Naive thymus-derived CD4-positive, alpha-beta T cell (primary cell): ENCODE results near the gene IL4R. TPM values are rescaled to one million over a fixed set of nuclear protein-coding genes. Genes with fewer than 3 reads are reported as not detected.
A peak's percentile ranks its signal among the peaks of the same experiment; 100 is the strongest.

Source experiments
- ATAC-seq: fragments of 150-1000 bp; cut with Tn5 transposase; 2 replicates; pipeline ENCODE4 v1.10.0; 2021; ENCODE audit warnings: mild to moderate bottlenecking, moderate library complexity
- CTCF ChIA-PET: fragments of 350-600 bp; sonication (Branson Sonifier 250); formaldehyde crosslinking; loops from one replicate; lab custom pipeline; 2021; ENCODE audit warnings: antibody characterized with exemption; lab: Charles Lee
- POLR2A ChIA-PET: fragments of 350-600 bp; sonication (Branson Sonifier 250); formaldehyde crosslinking; loops from one replicate; lab custom pipeline; 2021; ENCODE audit warnings: antibody characterized with exemption, inconsistent platforms; lab: Charles Lee
- DNase-seq, 9 donors: peaks; one replicate each; pipeline versions ENCODE4 v3.0.0 to v3.0.0-alpha.2; 2020 to 2022; ENCODE audit warnings: mixed read lengths in 1 of 9
- H3K27ac ChIP-seq: one replicate; pipeline ENCODE4 v1.7.0; 2013; ENCODE audit warnings: mild to moderate bottlenecking, low read depth, low read length, moderate library complexity
- H3K27me3 ChIP-seq, 2 donors: one replicate each; pipeline ENCODE4 v1.7.0; 2013; ENCODE audit warnings: low read length in 2 of 2, mild to moderate bottlenecking in 2 of 2, moderate library complexity in 2 of 2; ENCODE audit not compliant: control insufficient read depth in 2 of 2, insufficient read depth in 2 of 2
- H3K36me3 ChIP-seq, 3 experiments: 1 replicate in 2 of 3; 2 replicates in 1 of 3; pipeline ENCODE4 v1.7.0; 2013; ENCODE audit warnings: low read length in 3 of 3, mild to moderate bottlenecking in 3 of 3, moderate library complexity in 1 of 3; ENCODE audit not compliant: insufficient read depth in 3 of 3, control insufficient read depth in 2 of 3
- H3K4me1 ChIP-seq, 2 donors: one replicate each; pipeline ENCODE4 v1.7.0; 2013; ENCODE audit warnings: low read length in 2 of 2, mild to moderate bottlenecking in 2 of 2, moderate library complexity in 1 of 2; ENCODE audit not compliant: control insufficient read depth in 2 of 2, insufficient read depth in 2 of 2
- H3K4me3 ChIP-seq: 2 replicates; pipeline ENCODE4 v1.7.0; 2013; ENCODE audit warnings: mild to moderate bottlenecking, low read length
- H3K9me3 ChIP-seq, 3 experiments: 1 replicate in 2 of 3; 2 replicates in 1 of 3; pipeline ENCODE4 v1.7.0; 2013; ENCODE audit warnings: low read length in 3 of 3; ENCODE audit not compliant: control insufficient read depth in 2 of 3
- H3K27ac Mint-ChIP-seq, 9 donors: one replicate each; pipeline ENCODE4 v1.8.0; 2020 to 2022; ENCODE audit warnings: mixed read lengths in 9 of 9, mild to moderate bottlenecking in 8 of 9, moderate library complexity in 5 of 9, inconsistent platforms in 2 of 9
- H3K27me3 Mint-ChIP-seq, 5 donors: one replicate each; pipeline ENCODE4 v1.8.0; 2021 to 2022; ENCODE audit warnings: mixed read lengths in 5 of 5, mild to moderate bottlenecking in 1 of 5
- H3K36me3 Mint-ChIP-seq, 5 donors: one replicate each; pipeline ENCODE4 v1.8.0; 2020 to 2022; ENCODE audit warnings: mixed read lengths in 5 of 5, mild to moderate bottlenecking in 3 of 5, inconsistent platforms in 1 of 5
- H3K4me1 Mint-ChIP-seq, 7 donors: one replicate each; pipeline ENCODE4 v1.8.0; 2020 to 2022; ENCODE audit warnings: mixed read lengths in 7 of 7, mild to moderate bottlenecking in 3 of 7, inconsistent platforms in 1 of 7
- H3K4me3 Mint-ChIP-seq, 10 donors: one replicate each; pipeline ENCODE4 v1.8.0; 2020 to 2022; ENCODE audit warnings: mild to moderate bottlenecking in 10 of 10, mixed read lengths in 10 of 10, moderate library complexity in 6 of 10, inconsistent platforms in 2 of 10
- H3K9me3 Mint-ChIP-seq, 11 donors: one replicate each; pipeline ENCODE4 v1.8.0; 2020 to 2022; ENCODE audit warnings: mixed read lengths in 11 of 11, mild to moderate bottlenecking in 4 of 11, inconsistent platforms in 1 of 11, moderate library complexity in 1 of 11
- intact Hi-C, 2 donors: fragments of 100-400 bp; cut with micrococcal nuclease; formaldehyde crosslinking; loops; one replicate each; pipeline ENCODE4 v1.15.1; 2023
- polyA plus RNA-seq, 2 donors: library from polyadenylated mRNA; unstranded; fragments of 300-500 nt; fragmentation: Illumina TruSeq; gene quantifications; one replicate each; pipeline ENCODE4 v1.2.3, GENCODE V29; 2021
- total RNA-seq, 6 experiments: library from RNA in 5 of 6; stranded (reverse) in 5 of 6; gene quantifications; 1 replicate in 5 of 6; 2 replicates in 1 of 6; pipeline ENCODE4 v1.2.3 and lab custom pipeline; 2021 to 2026

Gene IL4R
- total and polyA plus RNA-seq, 7 experiments from 2014 or later, result 99.8 to 498 (median 176) TPM

DNA sequence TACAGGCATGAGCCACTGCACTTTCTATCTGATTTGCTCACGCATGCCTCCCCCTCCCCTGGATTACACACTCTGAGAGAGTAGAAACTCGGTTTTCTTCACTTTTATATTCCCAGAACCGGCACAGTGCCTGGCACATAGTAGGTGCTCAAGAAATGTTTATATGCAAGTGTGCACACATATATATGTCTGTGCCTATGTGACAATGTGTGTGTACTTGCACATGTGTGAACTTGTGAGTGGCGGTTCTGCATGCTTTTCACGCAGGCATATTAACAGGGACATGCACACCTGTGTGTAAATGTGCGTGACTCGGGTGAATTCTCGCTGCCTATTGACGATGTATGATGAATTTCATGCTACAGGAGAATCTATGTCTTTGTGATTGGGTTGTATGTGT, 66.1 kb downstream of the IL4R start:
- peak overlapping the region in 2 of 10 donors; percentile 11 to 70 for H3K4me3 Mint-ChIP-seq
- intact Hi-C loops, result no loop called here
- H3K36me3 ChIP-seq, result no peaks in the 10 kb centered on the region
- peak overlapping the region in 7 of 9 donors; percentile 1 to 82 (median 41) for H3K27ac Mint-ChIP-seq
- DNase-seq (no peak), ATAC-seq (no peak)
- H3K36me3 Mint-ChIP-seq, result peaks cover 0 to 25% (median 4%) of the 10 kb centered on the region in 5 donors
- peaks cover 34 to 65% (median 51%) of the 10 kb centered on the region in 7 donors for H3K4me1 Mint-ChIP-seq
- no peaks in the 10 kb centered on the region for H3K27me3 Mint-ChIP-seq
- peaks cover 0 to 15% (median 5%) of the 10 kb centered on the region in 11 donors for H3K9me3 Mint-ChIP-seq
- peaks cover 0 to 6% (median 0%) of the 10 kb centered on the region in 3 experiments for H3K9me3 ChIP-seq
- H3K27me3 ChIP-seq, result no peaks in the 10 kb centered on the region
- H3K27ac ChIP-seq, result no peak overlapping the region
- no peak overlapping the region for H3K4me3 ChIP-seq
- POLR2A ChIA-PET, result interaction anchor here (3.3 kb wide), 1 partner anchor 21 kb away, joined by 24 read pairs; the partner anchor contains the start of gene IL21R
- H3K4me1 ChIP-seq, result peaks cover 14 to 30% of the 10 kb centered on the region in 2 donors
- CTCF ChIA-PET, result interaction anchor here (0.7 to 4.3 kb wide), 2 partner anchors 12 to 130 kb away, joined by 3 to 17 read pairs; no protein-coding TSS in a partner anchor

DNA sequence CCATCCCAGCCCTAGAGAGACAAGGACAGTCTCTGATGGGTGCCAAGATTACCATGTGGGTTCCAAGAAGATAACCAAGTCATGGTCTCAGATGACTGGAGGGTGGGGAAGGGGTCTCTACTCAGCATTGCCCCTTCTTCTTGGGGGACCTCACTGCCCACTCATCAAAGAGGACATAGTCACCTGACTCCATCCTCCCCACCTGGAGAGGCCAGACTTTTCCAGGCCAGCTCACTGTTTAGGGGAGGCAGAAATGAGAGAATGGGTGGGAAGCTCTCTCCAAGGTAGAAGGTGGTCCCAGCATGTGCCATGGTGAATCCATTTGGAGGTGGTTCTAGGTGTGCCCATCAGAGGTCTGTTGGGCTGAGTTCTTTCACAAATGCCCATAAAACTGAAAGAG, 67.5 kb downstream of the IL4R start:
- no peak overlapping the region for H3K4me3 ChIP-seq
- H3K27ac ChIP-seq, result no peak overlapping the region
- ATAC-seq (no peak), DNase-seq (peak in 1 of 9 donors; percentile 10)
- peak overlapping the region in 2 of 9 donors; percentile 56 to 82 for H3K27ac Mint-ChIP-seq
- intact Hi-C loops, result no loop called here
- peaks cover 0 to 28% (median 4%) of the 10 kb centered on the region in 5 donors for H3K36me3 Mint-ChIP-seq
- CTCF ChIA-PET, result interaction anchor here (1.3 kb wide), 1 partner anchor 10 kb away, joined by 4 read pairs; no protein-coding TSS in a partner anchor
- POLR2A ChIA-PET, result interaction anchor here (1.3 kb wide), 1 partner anchor 9 kb away, joined by 5 read pairs; no protein-coding TSS in a partner anchor
- no peaks in the 10 kb centered on the region for H3K27me3 Mint-ChIP-seq
- peaks cover 0 to 17% (median 5%) of the 10 kb centered on the region in 11 donors for H3K9me3 Mint-ChIP-seq
- H3K4me3 Mint-ChIP-seq, result no peak overlapping the region
- H3K9me3 ChIP-seq, result peaks cover 0 to 6% (median 0%) of the 10 kb centered on the region in 3 experiments
- peaks cover 34 to 63% (median 50%) of the 10 kb centered on the region in 7 donors for H3K4me1 Mint-ChIP-seq
- peaks cover 14 to 26% of the 10 kb centered on the region in 2 donors for H3K4me1 ChIP-seq
- no peaks in the 10 kb centered on the region for H3K27me3 ChIP-seq
- no peaks in the 10 kb centered on the region for H3K36me3 ChIP-seq

DNA sequence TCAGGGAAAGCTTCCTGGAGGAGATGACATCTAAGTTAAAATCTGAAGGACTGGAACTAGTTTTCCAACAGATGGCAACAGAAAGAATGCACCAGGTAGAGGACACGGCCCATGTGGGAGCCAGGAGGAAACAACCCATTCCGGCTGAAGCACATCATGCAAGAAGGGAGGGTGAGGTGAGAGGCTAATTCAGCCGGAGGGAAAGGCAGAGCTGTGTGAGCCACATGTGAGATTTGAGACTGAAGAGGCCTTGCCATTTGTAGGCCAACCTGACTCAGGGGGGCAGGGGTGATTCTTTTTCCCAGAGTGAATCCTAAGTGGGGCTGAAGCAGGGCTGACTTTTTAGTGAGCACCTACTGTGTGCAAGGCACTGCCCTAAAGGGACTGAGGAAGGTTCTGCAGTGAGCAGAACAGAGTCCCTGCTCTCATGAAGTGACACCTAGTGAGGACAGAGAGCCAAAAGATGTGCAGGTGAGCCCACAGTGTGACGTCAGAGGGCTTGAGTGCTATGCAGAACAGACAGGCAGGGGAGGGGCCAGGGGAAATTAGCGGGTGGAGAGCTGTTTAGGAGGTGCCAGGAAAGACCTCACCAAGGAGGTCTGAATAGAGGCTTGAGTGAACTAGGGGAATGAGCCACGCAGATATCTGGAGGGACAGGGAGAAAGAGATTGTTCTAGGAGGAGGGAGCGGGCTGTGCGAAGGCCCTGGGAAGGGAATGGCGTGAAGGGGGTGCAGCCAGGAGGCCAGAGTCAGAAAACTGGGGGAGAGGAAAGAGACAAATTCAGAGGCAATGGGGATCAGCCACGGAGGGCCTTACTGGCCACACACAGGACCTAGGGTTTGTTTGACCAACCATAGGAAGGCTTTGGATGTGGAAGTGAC, 68.4 kb downstream of the IL4R start:
- H3K4me3 Mint-ChIP-seq, result no peak overlapping the region
- peaks cover 0 to 22% (median 5%) of the 10 kb centered on the region in 11 donors for H3K9me3 Mint-ChIP-seq
- no peak overlapping the region for H3K4me3 ChIP-seq
- H3K27me3 Mint-ChIP-seq, result no peaks in the 10 kb centered on the region
- no peaks in the 10 kb centered on the region for H3K36me3 ChIP-seq
- ChIA-PET POLR2A (interaction anchor here (1.3 kb wide), 1 partner anchor 10 kb away, joined by 5 read pairs; no protein-coding TSS in a partner anchor), CTCF (interaction anchor here (1.3 kb wide), 1 partner anchor 9 kb away, joined by 4 read pairs; no protein-coding TSS in a partner anchor)
- H3K36me3 Mint-ChIP-seq, result peaks cover 0 to 36% (median 4%) of the 10 kb centered on the region in 5 donors
- DNase-seq, result peak in 1 of 9 donors; percentile 16
- ATAC-seq, result no peak
- peaks cover 32 to 54% (median 46%) of the 10 kb centered on the region in 7 donors for H3K4me1 Mint-ChIP-seq
- intact Hi-C loops, result no loop called here
- H3K27me3 ChIP-seq, result no peaks in the 10 kb centered on the region
- peak overlapping the region in 7 of 9 donors; percentile 2 to 82 (median 10) for H3K27ac Mint-ChIP-seq
- H3K4me1 ChIP-seq, result peaks cover 11 to 21% of the 10 kb centered on the region in 2 donors
- peaks cover 0 to 6% (median 0%) of the 10 kb centered on the region in 3 experiments for H3K9me3 ChIP-seq
- no peak overlapping the region for H3K27ac ChIP-seq

DNA sequence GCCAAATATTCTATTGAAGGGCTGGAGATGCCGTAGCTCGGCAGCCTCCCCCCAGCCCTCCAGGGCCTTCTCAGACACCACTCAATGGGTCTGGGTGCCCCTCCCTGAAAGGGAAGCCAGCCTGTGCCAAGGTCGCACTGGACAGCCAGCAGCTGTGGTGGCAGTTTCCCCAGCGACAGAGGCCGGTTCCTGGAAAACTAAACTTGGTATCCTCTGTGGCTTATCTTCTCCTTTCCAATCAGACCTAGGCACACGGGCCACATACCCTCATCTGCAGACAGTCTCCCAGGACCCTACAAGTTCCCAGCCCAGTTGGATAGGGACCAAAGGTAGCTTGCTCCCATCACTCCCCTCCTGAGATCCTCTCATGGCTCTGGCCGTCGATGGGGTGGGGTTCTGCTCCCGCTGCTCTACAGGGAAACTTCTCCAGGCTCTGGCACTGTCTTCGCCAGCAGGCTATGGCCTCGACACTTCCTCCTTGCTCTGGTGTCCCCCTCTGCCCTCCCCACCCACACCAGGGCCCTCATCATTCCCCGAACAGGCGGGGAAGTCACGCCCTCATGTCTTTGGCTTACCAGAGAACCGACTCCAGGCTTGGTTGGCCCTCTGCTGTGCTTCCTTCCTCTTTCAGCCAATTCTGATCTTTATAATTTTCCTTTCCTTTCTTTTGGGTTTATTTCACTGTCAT, 69.9 kb downstream of the IL4R start:
- peaks cover 0 to 36% (median 4%) of the 10 kb centered on the region in 5 donors for H3K36me3 Mint-ChIP-seq
- intact Hi-C loops, result no loop called here
- Histone ChIP-seq H3K4me1 (peaks cover 0 to 6% of the 10 kb centered on the region in 2 donors), H3K27ac (no peak overlapping the region), H3K27me3 (no peaks in the 10 kb centered on the region), H3K36me3 (no peaks in the 10 kb centered on the region), H3K9me3 (peaks cover 0 to 6% (median 0%) of the 10 kb centered on the region in 3 experiments), H3K4me3 (no peak overlapping the region)
- ATAC-seq, result peak; percentile 77
- CTCF ChIA-PET, result interaction anchor here (0.7 kb wide), 1 partner anchor 15 kb away, joined by 3 read pairs; no protein-coding TSS in a partner anchor
- H3K4me3 Mint-ChIP-seq, result no peak overlapping the region
- POLR2A ChIA-PET, result interaction anchor here (1.1 kb wide), 1 partner anchor 16 kb away, joined by 3 read pairs; no protein-coding TSS in a partner anchor
- H3K27me3 Mint-ChIP-seq, result no peaks in the 10 kb centered on the region
- H3K9me3 Mint-ChIP-seq, result peaks cover 0 to 22% (median 5%) of the 10 kb centered on the region in 11 donors
- peak in 1 of 9 donors; percentile 10 for DNase-seq
- H3K27ac Mint-ChIP-seq, result peak overlapping the region in 3 of 9 donors; percentile 53 to 78 (median 56)
- H3K4me1 Mint-ChIP-seq, result peaks cover 18 to 39% (median 35%) of the 10 kb centered on the region in 7 donors

DNA sequence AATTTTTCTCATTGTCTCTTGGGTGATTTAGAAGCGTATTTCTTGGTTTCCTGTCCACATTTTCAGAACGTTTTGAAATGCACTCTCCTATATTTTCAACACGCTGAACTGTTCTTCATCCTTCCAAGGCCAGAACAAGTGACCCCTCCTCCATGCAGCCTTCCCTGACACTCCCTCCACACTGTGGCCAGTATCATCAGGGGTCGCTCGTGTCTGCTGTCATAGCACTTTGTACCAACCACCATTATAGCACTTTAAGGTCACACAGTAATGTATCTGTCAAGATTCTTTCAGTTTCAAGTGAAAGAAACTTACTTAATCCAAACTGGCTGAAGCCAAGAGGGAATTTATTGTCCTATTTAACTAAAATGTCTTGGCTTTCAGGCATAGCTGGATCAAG, 70.7 kb downstream of the IL4R start:
- peaks cover 0 to 36% (median 4%) of the 10 kb centered on the region in 5 donors for H3K36me3 Mint-ChIP-seq
- Histone ChIP-seq H3K4me1 (no peaks in the 10 kb centered on the region), H3K36me3 (no peaks in the 10 kb centered on the region), H3K27ac (no peak overlapping the region), H3K9me3 (peaks cover 0 to 6% (median 0%) of the 10 kb centered on the region in 3 experiments), H3K27me3 (no peaks in the 10 kb centered on the region), H3K4me3 (no peak overlapping the region)
- peaks cover 13 to 33% (median 29%) of the 10 kb centered on the region in 7 donors for H3K4me1 Mint-ChIP-seq
- intact Hi-C loops, result no loop called here
- H3K27ac Mint-ChIP-seq, result peak overlapping the region in 1 of 9 donors; percentile 53
- no peak for ATAC-seq
- peaks cover 0 to 24% (median 7%) of the 10 kb centered on the region in 11 donors for H3K9me3 Mint-ChIP-seq
- DNase-seq, result no peak
- H3K27me3 Mint-ChIP-seq, result no peaks in the 10 kb centered on the region
- ChIA-PET CTCF (no interaction called here), POLR2A (interaction anchor here (0.6 to 1.1 kb wide), 2 partner anchors 16 to 32 kb away, joined by 3 read pairs; no protein-coding TSS in a partner anchor)
- H3K4me3 Mint-ChIP-seq, result no peak overlapping the region

DNA sequence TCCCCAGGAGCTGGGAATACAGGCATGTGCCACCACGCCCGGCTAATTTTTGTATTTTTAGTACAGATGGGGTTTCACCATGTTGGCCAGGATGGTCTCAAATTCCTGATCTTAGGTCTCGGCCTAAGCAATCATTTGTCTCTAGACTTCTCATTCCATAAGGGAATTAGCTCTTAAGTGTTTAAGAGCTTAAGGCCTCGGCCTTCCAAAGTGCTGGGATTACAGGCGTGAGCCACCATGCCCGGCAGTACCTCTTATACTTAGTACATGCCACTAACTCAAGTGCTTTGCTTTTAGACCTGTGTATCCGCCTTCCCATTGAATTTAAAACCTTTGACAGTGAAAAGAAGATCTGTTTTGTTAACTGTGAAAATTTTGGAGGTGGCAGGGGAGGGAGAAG, 71.6 kb downstream of the IL4R start:
- ChIA-PET CTCF (interaction anchor here (1.0 kb wide), 1 partner anchor 230 kb away, joined by 3 read pairs; no protein-coding TSS in a partner anchor), POLR2A (interaction anchor here (1.3 to 1.6 kb wide), 2 partner anchors 16 kb away, joined by 3 to 5 read pairs; partner anchors contain the start of gene IL21R)
- peaks cover 0 to 38% (median 4%) of the 10 kb centered on the region in 5 donors for H3K36me3 Mint-ChIP-seq
- Histone ChIP-seq H3K36me3 (no peaks in the 10 kb centered on the region), H3K9me3 (peaks cover 0 to 6% (median 0%) of the 10 kb centered on the region in 3 experiments), H3K27ac (no peak overlapping the region), H3K27me3 (no peaks in the 10 kb centered on the region), H3K4me3 (no peak overlapping the region), H3K4me1 (no peaks in the 10 kb centered on the region)
- DNase-seq (no peak), ATAC-seq (no peak)
- no peaks in the 10 kb centered on the region for H3K27me3 Mint-ChIP-seq
- peaks cover 7 to 24% (median 22%) of the 10 kb centered on the region in 7 donors for H3K4me1 Mint-ChIP-seq
- H3K27ac Mint-ChIP-seq, result no peak overlapping the region
- H3K4me3 Mint-ChIP-seq, result no peak overlapping the region
- H3K9me3 Mint-ChIP-seq, result peaks cover 0 to 27% (median 9%) of the 10 kb centered on the region in 11 donors
- intact Hi-C loops, result no loop called here
